ENCODE results near the gene TSC1.
"Not testable (repeated sequence)": the region's sequence is repeated elsewhere in the genome, so short reads cannot be mapped to it uniquely, and the experiment has no call there.

Gene TSC1

DNA sequence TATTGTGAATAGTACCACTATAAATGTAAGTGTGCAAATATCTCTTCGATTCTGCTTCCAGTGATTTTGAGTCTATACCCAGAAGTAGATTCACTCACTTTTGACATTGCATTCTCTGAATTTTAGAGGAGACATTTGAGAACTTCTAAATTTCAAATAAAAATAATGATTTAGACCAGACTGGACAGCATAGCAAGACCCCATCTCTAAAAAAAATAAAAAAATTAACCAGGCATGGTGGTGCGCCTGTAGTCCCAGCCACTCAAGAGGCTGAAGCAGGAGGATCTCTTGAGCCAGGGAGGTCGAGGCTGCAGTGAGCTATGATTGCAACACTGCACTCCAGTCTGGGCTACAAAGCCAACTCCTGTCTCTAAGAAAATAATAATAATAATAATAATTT is 32.2 kb upstream of the TSC1 start:
- TF ChIP-seq, protein P1, sequence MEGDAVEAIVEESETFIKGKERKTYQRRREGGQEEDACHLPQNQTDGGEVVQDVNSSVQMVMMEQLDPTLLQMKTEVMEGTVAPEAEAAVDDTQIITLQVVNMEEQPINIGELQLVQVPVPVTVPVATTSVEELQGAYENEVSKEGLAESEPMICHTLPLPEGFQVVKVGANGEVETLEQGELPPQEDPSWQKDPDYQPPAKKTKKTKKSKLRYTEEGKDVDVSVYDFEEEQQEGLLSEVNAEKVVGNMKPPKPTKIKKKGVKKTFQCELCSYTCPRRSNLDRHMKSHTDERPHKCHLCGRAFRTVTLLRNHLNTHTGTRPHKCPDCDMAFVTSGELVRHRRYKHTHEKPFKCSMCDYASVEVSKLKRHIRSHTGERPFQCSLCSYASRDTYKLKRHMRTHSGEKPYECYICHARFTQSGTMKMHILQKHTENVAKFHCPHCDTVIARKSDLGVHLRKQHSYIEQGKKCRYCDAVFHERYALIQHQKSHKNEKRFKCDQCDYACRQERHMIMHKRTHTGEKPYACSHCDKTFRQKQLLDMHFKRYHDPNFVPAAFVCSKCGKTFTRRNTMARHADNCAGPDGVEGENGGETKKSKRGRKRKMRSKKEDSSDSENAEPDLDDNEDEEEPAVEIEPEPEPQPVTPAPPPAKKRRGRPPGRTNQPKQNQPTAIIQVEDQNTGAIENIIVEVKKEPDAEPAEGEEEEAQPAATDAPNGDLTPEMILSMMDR (IDR thresholded peaks at IDR 0.05; ENCODE audit: extremely low read depth, insufficient read depth, missing control alignments), result no peak
- DNase-seq (ENCODE audit: low spot score), result no peak
- in situ Hi-C loops (cut with MboI; ENCODE audit: low pct_unique_long_range_greater_than_20kb, low sequenced_read_pairs, unreplicated experiment), result no loop called here

DNA sequence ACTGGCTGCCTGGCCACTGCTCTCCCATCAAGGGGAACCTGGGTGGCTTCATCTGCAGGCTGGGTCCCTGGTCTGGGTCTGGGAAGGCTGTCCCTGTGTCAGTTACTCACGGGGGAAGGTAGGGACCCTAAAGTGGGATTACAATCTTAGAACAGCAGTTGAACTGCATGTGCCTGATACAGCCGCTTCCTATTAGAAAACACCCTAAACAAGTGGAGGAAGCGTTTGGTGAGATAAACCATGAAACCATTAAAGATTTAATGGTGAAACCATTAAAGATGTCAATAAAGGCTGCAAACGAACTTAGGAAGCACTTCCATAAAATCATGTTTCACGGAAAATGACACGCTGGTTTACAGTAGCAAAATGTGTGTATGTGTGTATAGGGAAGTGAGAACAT is 31.5 kb upstream of the TSC1 start:
- in situ Hi-C loops (cut with MboI; ENCODE audit: low pct_unique_long_range_greater_than_20kb, low sequenced_read_pairs, unreplicated experiment), result no loop called here
- TF ChIP-seq, protein P1 (IDR thresholded peaks at IDR 0.05; ENCODE audit: extremely low read depth, insufficient read depth, missing control alignments), result no peak
- DNase-seq (ENCODE audit: low spot score), result no peak

DNA sequence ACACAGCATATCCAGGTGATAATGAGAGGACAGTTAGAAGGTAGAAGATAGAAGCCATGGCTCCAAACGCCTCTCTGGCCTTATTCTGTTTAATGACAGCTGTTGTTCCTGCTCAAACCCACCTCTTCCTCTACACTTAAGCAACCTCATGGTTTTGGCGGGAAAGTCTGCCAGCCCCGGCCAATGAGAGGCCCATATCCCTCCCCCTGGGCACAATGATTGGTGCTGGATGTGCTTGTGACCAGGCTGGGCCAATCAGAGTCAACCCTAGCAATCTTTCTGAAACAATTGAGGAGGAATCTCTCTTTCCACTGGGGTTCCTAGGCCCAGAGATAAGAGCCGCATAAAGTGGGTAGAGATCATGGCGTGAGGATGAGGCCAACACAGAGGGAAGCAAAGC is 29.3 kb upstream of the TSC1 start:
- in situ Hi-C loops (cut with MboI; ENCODE audit: low pct_unique_long_range_greater_than_20kb, low sequenced_read_pairs, unreplicated experiment), result no loop called here
- TF ChIP-seq, protein P1 (IDR thresholded peaks at IDR 0.05; ENCODE audit: extremely low read depth, insufficient read depth, missing control alignments), result no peak
- no peak for DNase-seq (ENCODE audit: low spot score)

DNA sequence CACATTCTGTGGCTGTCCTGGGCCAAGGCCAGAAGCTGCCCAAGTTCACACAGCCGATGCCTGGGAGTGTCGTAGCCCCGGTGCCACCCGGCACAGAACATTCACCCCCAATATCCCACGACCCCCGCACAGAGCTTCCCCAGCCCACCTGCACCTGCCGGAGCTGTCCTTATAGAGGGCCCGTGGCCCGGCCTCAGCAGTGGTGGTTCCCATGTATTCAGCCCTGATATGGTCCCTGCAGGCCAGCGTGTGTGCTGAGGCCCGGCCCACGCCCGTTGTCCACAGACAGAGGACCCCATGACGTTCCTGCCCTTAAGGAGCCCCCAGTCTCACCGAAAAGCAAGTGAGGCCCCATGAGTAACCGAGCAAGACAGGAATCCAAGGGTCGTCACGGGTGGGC is 28.8 kb upstream of the TSC1 start:
- TF ChIP-seq, protein P1 (IDR thresholded peaks at IDR 0.05; ENCODE audit: extremely low read depth, insufficient read depth, missing control alignments), result no peak
- DNase-seq (ENCODE audit: low spot score), result no peak
- in situ Hi-C loops (cut with MboI; ENCODE audit: low pct_unique_long_range_greater_than_20kb, low sequenced_read_pairs, unreplicated experiment), result no loop called here

DNA sequence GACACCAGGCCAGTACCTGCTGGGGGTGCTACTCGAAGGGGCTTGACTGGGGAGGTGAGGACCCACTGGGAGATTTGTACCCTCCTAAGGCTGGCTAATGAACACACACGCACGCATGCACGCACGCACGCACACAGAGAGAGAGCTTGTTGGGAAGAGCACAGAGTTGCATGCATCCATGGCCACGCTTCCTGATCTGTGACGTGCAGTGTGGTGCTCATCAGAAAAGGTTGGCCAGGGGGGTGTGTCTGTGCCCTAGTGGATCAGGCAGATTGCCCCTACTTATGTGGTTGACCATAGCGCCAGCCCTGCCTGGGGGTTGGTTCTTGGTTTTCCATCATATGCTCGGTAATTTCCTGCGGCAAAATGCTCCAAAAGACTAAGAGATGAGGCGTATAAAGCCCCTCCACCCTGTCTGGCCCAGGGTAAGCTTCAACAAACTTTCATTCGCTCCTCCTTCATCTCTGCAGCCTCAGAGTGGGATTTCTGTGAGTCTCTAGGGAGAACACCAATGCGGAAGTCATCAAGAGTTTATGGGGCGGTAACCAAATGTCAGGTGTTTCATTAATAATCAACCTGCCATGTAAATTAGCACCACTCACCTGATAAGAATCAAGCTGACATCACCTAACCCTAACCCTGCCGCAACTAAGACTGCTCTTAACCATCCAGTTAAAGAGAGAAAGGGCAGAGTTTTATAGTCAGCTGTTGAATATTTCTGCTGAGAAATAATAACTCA is 26.1 kb upstream of the TSC1 start:
- in situ Hi-C loops (cut with MboI; ENCODE audit: low pct_unique_long_range_greater_than_20kb, low sequenced_read_pairs, unreplicated experiment), result no loop called here
- no peak for DNase-seq (ENCODE audit: low spot score)
- TF ChIP-seq, protein P1 (IDR thresholded peaks at IDR 0.05; ENCODE audit: extremely low read depth, insufficient read depth, missing control alignments), result no peak

DNA sequence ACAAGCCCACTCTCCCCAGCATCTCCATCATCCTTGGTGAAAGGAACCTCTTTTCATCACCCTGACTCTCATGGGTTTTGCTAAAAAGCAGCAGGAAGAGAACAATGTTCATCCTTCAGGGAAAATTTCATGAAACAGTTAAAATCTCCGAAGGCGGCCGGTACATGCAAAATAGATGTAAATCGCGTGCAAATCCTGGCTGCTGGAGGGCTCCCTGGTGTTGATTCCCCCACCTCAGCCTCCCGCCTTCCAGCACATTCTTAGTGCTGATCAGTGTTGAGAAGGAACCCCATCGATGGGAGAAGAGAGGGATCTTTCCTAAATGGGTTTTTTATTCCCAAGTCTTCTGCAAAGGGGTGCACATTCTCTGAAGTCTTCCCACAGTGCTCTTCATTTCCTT is 25.4 kb upstream of the TSC1 start:
- TF ChIP-seq, protein P1 (IDR thresholded peaks at IDR 0.05; ENCODE audit: extremely low read depth, insufficient read depth, missing control alignments), result no peak
- no peak for DNase-seq (ENCODE audit: low spot score)
- in situ Hi-C loops (cut with MboI; ENCODE audit: low pct_unique_long_range_greater_than_20kb, low sequenced_read_pairs, unreplicated experiment), result no loop called here

DNA sequence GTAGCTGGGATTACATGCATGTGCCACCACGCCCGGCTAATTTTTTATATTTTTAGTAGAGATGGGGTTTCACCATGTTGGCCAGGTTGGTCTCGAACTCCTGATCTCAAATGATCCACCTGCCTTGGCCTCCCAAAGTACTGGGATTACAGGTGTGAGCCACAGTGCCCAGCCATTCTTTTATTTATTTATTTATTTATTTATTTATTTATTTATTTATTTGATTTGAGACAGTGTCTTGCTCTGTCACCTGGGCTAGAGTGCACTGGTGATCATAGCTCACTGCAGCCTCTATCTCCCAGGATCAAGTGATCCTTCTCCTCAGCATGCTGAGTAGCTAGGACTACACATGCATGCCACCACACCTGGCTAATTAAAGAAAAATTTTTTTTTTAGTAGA is 23.5 kb upstream of the TSC1 start:
- in situ Hi-C loops (cut with MboI; ENCODE audit: low pct_unique_long_range_greater_than_20kb, low sequenced_read_pairs, unreplicated experiment); DNase-seq (ENCODE audit: low spot score): not testable (repeated sequence)

Data from GM13977 (cell line).